Renal cortex interstitium (tissue), 15 donors: ENCODE data around the gene PPIE. TPM values are rescaled to one million over a fixed set of nuclear protein-coding genes. Genes with fewer than 3 reads are reported as not detected.

Experiments
- DNase-seq, 11 donors: peaks; one replicate each; pipeline ENCODE4 v3.0.0-alpha.2; 2013; ENCODE audit warnings: low read depth in 9 of 11, low spot score in 4 of 11; ENCODE audit errors: extremely low read depth in 1 of 11
- long read RNA-seq, 16 experiments: transcript quantifications; one replicate each; lab custom pipeline, GENCODE V29; 2026
- polyA plus RNA-seq, 3 donors: library from polyadenylated mRNA; unstranded; fragments of 120-200 nt; gene quantifications; one replicate each; pipeline ENCODE4 v1.2.1, GENCODE V29; 2013; ENCODE audit not compliant: insufficient read length in 3 of 3

PPIE gene
- polyA plus RNA-seq: 10 to 100 TPM; 70.4 to 73.6 (median 73.4) TPM
- long read RNA-seq, donor 1, transcript PPIE-201 (10 exons, 1,277 nt): major isoform, 14 of 17 reads
- long read RNA-seq, donor 1, partial matches to known transcripts: 0 of 17 reads
- long read RNA-seq, donor 1, other reads (novel, unspliced or antisense): 0 of 17 reads
- long read RNA-seq, donor 2, transcript PPIE-201 (10 exons, 1,277 nt): major isoform, 11 of 13 reads
- long read RNA-seq, donor 2, partial matches to known transcripts: 0 of 13 reads
- long read RNA-seq, donor 2, other reads (novel, unspliced or antisense): 0 of 13 reads
- long read RNA-seq, donor 3, transcript PPIE-201 (10 exons, 1,277 nt): major isoform, 23 of 36 reads
- long read RNA-seq, donor 3, partial matches to known transcripts: 0 of 36 reads
- long read RNA-seq, donor 3, other reads (novel, unspliced or antisense): 7 of 36 reads
- long read RNA-seq, donor 4, transcript PPIE-202 (10 exons, 1,079 nt): minor isoform, 5 of 17 reads
- long read RNA-seq, donor 4, transcript PPIE-201 (10 exons, 1,277 nt): major isoform, 10 of 17 reads
- long read RNA-seq, donor 4, partial matches to known transcripts: 0 of 17 reads
- long read RNA-seq, donor 4, other reads (novel, unspliced or antisense): 0 of 17 reads
- long read RNA-seq, donor 5: 0 reads
- long read RNA-seq, donor 6, transcript PPIE-201 (10 exons, 1,277 nt): major isoform, 15 of 24 reads
- long read RNA-seq, donor 6, partial matches to known transcripts: 5 of 24 reads
- long read RNA-seq, donor 6, other reads (novel, unspliced or antisense): 0 of 24 reads
- long read RNA-seq, donor 7, transcript PPIE-201 (10 exons, 1,277 nt): major isoform, 11 of 12 reads
- long read RNA-seq, donor 7, partial matches to known transcripts: 0 of 12 reads
- long read RNA-seq, donor 7, other reads (novel, unspliced or antisense): 0 of 12 reads
- long read RNA-seq, donor 8, transcript PPIE-202 (10 exons, 1,079 nt): minor isoform, 6 of 42 reads
- long read RNA-seq, donor 8, transcript PPIE-201 (10 exons, 1,277 nt): major isoform, 28 of 42 reads
- long read RNA-seq, donor 8, partial matches to known transcripts: 0 of 42 reads
- long read RNA-seq, donor 8, other reads (novel, unspliced or antisense): 5 of 42 reads
- long read RNA-seq, donor 9, transcript PPIE-201 (10 exons, 1,277 nt): major isoform, 9 of 13 reads
- long read RNA-seq, donor 9, partial matches to known transcripts: 0 of 13 reads
- long read RNA-seq, donor 9, other reads (novel, unspliced or antisense): 0 of 13 reads
- long read RNA-seq, donor 10, transcript PPIE-201 (10 exons, 1,277 nt): major isoform, 18 of 24 reads
- long read RNA-seq, donor 10, partial matches to known transcripts: 0 of 24 reads
- long read RNA-seq, donor 10, other reads (novel, unspliced or antisense): 0 of 24 reads
- long read RNA-seq, donor 11, transcript PPIE-201 (10 exons, 1,277 nt): major isoform, 9 of 12 reads
- long read RNA-seq, donor 11, partial matches to known transcripts: 0 of 12 reads
- long read RNA-seq, donor 11, other reads (novel, unspliced or antisense): 0 of 12 reads
- long read RNA-seq, donor 12, transcript PPIE-201 (10 exons, 1,277 nt): major isoform, 5 of 6 reads
- long read RNA-seq, donor 12, partial matches to known transcripts: 0 of 6 reads
- long read RNA-seq, donor 12, other reads (novel, unspliced or antisense): 0 of 6 reads
- long read RNA-seq, donor 13, transcript PPIE-201 (10 exons, 1,277 nt): major isoform, 32 of 79 reads
- long read RNA-seq, donor 13, partial matches to known transcripts: 25 of 79 reads
- long read RNA-seq, donor 13, other reads (novel, unspliced or antisense): 13 of 79 reads
- long read RNA-seq, donor 14, transcript PPIE-201 (10 exons, 1,277 nt): major isoform, 15 of 20 reads
- long read RNA-seq, donor 14, partial matches to known transcripts: 0 of 20 reads
- long read RNA-seq, donor 14, other reads (novel, unspliced or antisense): 0 of 20 reads
- long read RNA-seq, donor 15, transcript PPIE-201 (10 exons, 1,277 nt): major isoform, 8 of 11 reads
- long read RNA-seq, donor 15, partial matches to known transcripts: 0 of 11 reads
- long read RNA-seq, donor 15, other reads (novel, unspliced or antisense): 0 of 11 reads
- long read RNA-seq, donor 16, transcript PPIE-203 (11 exons, 1,198 nt): minor isoform, 5 of 56 reads
- long read RNA-seq, donor 16, transcript PPIE-201 (10 exons, 1,277 nt): major isoform, 38 of 56 reads
- long read RNA-seq, donor 16, partial matches to known transcripts: 0 of 56 reads
- long read RNA-seq, donor 16, other reads (novel, unspliced or antisense): 9 of 56 reads

- DNase-seq: peak; percentile 66 to 90 (median 84)
Observed at GRCh38 chr1:39738622-39739366, at the start of gene PPIE. Gene PPIE (plus strand): TSS chr1:39738882. CDS start chr1:39738901, 19 bp downstream.

DNA sequence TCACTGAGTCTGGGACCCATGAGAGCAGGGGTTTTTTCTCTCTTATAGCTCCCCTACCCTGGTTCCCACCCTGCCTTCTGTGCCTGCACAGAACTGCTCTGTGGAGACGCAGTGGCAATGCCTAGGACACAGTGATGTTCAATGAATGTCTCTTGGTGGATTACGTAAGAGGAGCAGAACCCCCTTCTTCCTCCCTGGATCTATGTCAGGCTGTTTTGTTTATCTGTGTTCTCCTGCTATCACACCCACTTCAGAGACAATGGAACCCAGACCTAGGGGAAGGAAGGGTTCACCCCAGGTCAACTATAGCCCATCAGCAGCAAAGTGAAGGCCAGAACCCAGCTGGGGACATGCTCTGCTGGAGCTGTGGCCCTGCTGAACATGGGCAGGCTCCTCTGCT, 49.5 kb upstream of the PPIE start:
- no peak for DNase-seq

DNA sequence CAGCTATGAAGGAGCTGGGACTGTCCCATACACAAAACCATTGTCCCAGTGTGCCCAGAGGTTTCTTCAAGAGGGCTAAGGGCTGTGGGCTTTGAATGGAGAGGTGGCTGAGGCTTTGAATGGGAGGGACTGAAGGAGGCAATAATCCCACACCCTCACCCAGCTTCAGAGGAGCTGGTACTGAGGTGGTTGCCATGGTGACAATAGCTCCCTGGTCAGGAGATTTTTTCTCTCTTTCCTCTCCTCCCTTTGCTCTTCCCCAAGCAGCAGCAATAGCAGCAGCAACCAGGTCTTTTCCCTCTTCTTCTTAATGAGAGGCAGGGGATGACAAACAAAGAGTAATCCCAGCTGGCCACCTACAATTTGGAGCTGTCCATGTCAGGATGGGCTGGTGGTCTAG, 49.0 kb upstream of the PPIE start:
- DNase-seq: no peak

- DNase-seq: no peak
Observed at GRCh38 chr1:39690225-39690624, 48.5 kb upstream of the PPIE start.

GRCh38 chr1:39690794-39691382, 47.8 kb upstream of the PPIE start:
- no peak for DNase-seq

DNA sequence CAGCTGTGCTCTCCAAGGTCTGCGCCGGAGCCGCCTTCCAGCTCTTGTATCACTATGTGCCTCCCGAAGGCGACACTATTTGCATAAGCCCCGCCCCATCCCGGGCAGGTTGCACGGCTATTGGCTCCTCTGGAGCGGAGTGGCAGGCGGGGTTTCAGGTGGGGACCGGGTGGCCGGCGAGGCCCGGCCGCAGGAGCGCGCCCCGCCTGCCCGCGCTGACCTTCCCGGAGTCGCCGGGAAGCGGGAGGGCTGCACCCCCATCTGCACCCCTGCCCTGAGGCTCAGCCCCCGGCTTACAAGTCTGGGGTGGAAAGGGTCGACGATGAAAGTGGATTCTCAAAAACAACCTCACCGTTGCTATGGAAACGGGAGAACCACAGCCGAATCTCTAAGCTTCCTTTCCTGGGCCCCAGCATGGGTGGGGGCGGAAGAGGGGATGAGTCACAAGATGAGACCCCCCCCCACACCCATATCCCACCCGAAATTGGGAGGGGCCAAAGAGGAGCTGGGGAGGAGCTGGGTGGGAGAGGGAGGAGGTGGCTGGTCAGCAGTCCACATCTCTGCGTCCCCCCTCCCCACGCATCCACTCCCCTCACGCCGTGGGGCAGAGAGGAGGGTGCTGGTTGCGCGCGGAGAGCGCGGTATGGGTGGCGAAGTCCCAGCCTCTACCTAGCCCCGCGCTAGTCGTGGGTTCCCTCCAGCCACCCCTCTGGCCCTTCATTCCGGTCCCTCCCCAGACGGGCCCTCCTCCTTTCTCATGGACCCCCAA, 47.1 kb upstream of the PPIE start, which contains the start of gene HPCAL4:
Gene HPCAL4, minus strand, starts transcription at position 51 of the 769 bp plus-strand sequence. CDS start 6,830 bp downstream, outside the sequence.
- peak; percentile 61 to 89 (median 83) for DNase-seq

- DNase-seq: no peak
Observed at GRCh38 chr1:39692152-39693074, 46.3 kb upstream of the PPIE start.

DNA sequence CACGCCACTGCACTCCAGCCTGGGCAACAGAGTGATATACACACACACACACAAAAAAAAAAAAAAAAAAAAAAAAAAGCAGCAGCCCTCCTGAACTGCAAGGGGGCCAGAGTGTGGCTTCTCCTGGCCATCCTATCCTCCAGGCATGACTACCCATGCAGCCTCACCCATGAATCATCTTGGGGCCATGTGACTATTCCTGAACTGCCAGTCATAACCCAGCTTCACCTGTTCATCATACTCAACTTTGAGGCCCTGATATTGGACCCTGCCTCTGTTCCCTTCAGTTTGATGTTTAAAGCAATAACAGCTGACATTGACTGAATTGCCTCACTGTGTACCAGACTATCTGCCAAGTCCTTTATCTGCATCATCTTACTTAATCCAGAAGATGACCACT, 44.7 kb upstream of the PPIE start:
- no peak for DNase-seq

DNA sequence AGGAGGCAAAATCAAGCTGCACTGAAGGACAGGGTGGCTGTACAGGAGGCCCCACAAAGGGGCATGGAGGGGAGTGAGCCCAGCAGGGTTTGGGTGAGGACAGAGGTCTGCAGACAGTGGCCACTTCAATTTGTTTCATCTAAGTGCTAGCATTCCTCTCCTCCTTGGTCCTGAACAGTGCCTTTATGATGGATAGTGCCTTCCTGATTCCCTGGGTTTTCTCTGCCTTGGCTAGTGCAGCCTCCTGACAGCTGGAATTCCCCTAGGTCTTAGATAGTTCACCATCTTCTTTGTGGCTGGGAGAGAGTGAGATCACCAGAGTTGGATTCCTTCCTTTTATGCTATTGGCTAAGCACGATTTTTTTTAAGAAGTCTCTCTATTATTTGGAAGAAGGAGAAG, 43.7 kb upstream of the PPIE start:
- DNase-seq: no peak

- DNase-seq: no peak
Observed at GRCh38 chr1:39696448-39696847, 42.2 kb upstream of the PPIE start.

- no peak for DNase-seq
Observed at GRCh38 chr1:39698568-39698967, 40.1 kb upstream of the PPIE start.

GRCh38 chr1:39699419-39699818, 39.3 kb upstream of the PPIE start:
- DNase-seq: no peak

DNA sequence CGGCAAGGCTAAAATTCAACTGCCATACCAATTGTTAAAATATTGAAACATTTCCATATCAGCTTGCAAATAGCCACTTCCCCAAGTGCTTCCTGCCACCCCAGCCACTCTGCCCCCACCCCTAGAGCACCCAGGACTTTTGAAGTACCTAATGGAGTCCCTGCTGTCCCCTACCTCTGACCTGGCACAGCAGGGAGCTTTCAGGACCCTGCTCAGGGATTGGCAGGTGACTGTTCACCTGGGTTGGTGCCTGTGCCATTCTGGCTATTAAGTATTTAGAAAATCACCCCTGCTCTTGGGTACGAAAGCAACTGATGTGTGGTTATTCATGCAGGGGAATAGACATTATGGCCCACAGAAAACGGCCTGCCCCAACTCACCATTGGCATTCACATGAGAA, 38.3 kb upstream of the PPIE start:
- no peak for DNase-seq

- peak in 1 of 11 donors; percentile 23 for DNase-seq
Observed at GRCh38 chr1:39701049-39701439, 37.6 kb upstream of the PPIE start.
